CD4-positive, alpha-beta T cell treated with Interleukin-17A for 4 hours (primary cell): Measurements from ENCODE around the gene TMEM14B.
"Not testable (repeated sequence)": the region's sequence is repeated elsewhere in the genome, so short reads cannot be mapped to it uniquely, and the experiment has no call there.

ENCODE experiments used
- DNase-seq: peaks from one replicate; pipeline ENCODE4 v3.0.0-alpha.2; 2020; ENCODE audit warnings: mixed read lengths

Gene TMEM14B

GRCh38 chr6:10747251-10747972 lies at the start of gene TMEM14B:
Gene TMEM14B (plus strand): TSS chr6:10747805. CDS start chr6:10749246, 1,441 bp downstream.
- DNase-seq, result peak; percentile 100

DNA sequence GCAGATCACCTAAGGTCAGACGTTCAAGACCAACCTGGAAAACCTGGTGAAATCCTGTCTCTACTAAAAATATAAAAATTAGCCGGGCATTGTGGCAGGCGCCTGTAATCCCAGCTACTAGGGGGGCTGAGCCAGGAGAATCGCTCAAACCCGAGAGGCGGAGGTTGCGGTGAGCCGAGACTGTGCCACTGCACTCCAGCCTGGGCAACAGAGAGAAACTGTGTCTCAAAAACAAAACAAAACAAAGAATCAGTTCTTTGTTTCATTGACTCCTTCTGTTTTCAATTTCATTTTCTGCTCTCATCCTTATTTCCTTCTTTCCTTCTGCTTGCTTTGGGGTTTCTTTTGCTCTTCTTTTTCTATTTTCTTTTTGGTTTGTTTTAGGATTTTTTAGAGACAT lies 33.6 kb upstream of the TMEM14B start:
- DNase-seq, result no peak

- no peak for DNase-seq
Observed at GRCh38 chr6:10719296-10719963, 28.2 kb upstream of the TMEM14B start.

DNA sequence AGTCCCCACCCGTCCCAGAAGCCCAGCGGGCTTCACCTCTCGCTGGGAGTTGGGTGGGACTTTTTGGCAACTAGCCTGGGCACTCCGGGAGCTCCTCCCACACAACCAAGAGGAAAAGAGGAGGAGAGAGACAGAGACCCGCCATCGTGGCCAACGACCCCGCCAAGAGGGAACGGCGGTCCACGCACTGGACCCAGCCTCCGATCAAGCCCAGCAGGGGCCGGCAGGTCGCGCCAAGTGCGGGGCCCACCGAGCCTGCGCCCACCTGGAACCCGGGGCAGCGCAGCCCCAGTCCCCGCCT lies 27.7 kb upstream of the TMEM14B start:
- DNase-seq, result no peak

DNA sequence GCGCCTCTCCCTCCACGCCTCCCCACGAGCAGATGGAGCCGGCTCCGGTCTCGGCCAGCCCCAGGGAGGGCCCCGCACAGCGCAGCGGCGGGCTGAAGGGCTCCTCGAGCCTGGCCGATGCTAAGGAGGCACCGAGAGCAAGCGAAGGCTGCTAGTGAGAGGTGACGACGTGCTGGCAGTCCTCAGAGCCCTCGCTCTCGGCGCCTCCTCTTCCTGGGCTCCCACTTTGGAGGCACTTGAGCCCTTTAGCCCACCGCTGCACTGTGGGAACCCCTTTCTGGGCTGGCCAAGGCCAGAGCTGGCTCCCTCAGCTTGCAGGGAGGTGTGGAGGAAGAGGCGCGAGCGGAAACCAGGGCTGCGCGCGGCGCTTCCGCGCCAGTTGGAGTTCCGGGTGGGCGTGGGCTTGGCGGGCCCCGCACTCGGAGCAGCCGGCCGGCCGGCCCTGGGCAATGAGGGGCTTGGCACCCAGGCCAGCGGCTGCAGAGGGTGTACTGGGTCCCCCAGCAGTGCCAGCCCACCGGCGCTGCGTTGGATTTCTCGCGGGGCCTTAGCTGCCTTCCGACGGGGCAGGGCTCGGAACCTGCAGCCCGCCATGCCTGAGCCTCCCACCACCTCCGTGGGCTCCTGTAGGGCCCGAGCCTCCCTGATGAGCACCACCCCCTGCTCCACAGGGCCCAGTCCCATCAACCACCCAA lies 27.2 kb upstream of the TMEM14B start:
- DNase-seq, result peak; percentile 69

- DNase-seq, result not testable (repeated sequence)
Observed at GRCh38 chr6:10720960-10721849, 26.4 kb upstream of the TMEM14B start.

DNA sequence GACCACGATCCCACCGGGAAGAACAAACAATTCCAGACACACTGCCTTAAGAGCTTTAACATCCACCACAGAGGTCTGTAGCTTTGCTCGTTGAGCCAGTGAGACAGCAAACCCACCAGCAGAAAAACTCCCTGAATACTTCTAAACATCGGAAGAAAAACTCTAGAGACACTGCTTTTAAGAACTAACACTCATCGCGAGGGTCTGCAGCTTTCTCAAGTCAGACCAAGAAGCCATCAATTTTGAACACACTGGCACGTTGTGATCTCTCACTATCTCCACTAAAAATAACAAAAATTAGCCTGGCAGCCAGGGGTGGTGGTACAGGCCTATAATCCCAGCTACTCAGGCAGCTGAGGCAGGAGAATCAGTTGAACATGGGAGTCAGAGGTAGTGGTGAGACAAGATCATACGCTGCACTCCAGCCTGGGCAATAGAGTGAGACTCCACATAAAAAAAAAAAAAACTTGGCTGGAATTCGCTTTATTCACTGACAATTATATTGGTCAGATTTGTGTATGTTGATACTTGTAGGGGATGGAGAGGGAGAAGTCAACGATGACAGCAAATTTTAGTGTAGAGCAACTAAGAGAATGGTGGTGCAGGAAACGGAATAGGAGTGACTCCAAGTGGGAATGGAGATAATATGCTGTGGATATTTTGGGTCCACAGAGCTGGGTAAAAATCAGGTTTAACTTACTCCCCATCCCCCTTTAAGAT lies 25.6 kb upstream of the TMEM14B start:
- DNase-seq, result no peak

DNA sequence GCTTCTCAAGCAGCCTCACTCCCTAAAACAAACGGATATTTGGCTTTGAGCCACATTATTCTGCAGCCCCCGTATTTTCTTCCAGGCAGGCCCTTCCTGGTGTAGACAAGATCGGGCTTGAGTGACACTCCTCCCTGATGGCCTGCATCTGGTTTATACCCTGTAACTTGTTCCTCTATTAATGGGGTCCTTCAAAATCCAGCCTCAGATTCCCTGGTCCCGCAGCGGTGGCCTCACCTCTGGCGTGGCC lies 25.1 kb upstream of the TMEM14B start:
- peak; percentile 3 for DNase-seq

DNA sequence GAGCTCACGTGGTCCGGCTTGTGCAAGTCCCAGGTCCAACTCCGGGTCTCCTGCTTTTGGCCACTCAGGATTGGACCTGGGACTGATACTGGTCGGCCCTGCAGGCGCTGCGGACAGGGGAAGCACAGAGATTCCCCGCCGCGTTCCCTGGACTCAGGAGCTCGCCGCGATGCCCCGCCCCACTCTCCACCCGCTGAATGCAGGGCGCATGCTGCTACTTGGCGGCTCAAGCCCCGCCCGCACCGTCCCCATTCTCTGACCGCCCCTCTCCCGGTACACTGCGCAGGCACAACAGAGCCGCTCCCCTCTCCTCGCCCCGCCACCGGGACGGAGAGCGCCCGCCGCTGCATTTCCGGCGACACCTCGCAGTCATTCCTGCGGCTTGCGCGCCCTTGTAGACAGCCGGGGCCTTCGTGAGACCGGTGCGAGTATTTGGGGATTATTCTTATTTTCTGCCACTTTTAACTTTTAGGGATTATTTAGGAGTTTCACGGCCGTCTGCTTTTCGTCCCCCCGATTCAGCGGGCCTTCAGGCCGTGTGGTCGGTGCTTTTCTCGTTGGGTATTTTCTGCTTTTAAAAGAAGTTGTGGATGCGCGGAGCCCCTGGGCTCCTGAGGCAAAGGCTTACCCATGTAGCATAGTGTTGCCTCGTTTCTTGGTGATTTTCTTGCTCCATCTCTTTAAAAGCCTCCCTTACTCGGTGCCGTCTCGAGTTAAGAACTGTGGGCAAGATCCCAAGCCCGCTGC lies 24.6 kb upstream of the TMEM14B start, which contains the start of gene TMEM14C:
TMEM14C (plus strand) TSS at position 251 of the 747 bp plus-strand sequence. CDS start 1,544 bp downstream, outside the sequence.
- DNase-seq, result peak; percentile 92

DNA sequence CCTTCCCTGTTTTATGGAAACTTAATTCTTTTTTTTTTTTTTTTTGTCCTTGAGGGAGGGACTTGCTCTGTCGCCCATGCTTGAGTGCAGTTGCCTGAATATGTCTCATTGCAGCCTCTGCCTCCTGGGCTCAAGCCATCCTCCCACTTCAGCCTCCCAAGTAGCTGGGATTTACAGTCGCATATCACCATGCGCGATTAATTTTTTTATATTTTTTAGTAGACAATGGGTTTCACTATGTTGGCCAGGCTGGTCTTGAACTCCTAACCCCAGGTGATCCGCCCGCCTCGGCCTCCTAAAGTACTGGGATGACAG lies 24.1 kb upstream of the TMEM14B start:
- peak; percentile 14 for DNase-seq

GRCh38 chr6:10725044-10725443 lies 22.6 kb upstream of the TMEM14B start:
- DNase-seq, result no peak

- DNase-seq, result no peak
Observed at GRCh38 chr6:10725716-10726115, 21.9 kb upstream of the TMEM14B start.

DNA sequence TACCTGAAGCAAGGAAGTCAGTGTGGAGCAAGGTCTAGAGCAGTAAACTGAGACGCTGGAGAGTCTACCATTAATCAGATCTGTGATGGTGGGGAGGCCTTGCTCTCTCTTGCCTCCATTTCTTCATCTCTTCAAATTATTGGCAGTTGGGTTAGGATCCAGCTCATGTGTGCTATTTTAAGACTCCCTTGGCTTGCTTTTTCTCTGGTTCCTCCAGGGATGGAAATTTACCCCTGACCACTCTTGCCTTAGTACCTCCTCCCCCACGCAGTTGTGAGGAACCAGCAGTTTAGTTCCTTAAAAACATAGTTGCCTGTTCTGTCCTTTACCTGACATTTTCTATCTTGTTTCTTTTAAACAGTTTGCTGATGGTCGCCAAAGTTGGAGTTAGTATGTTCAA lies 17.4 kb upstream of the TMEM14B start:
- DNase-seq, result no peak

- DNase-seq, result no peak
Observed at GRCh38 chr6:10733151-10733715, 14.4 kb upstream of the TMEM14B start.

DNA sequence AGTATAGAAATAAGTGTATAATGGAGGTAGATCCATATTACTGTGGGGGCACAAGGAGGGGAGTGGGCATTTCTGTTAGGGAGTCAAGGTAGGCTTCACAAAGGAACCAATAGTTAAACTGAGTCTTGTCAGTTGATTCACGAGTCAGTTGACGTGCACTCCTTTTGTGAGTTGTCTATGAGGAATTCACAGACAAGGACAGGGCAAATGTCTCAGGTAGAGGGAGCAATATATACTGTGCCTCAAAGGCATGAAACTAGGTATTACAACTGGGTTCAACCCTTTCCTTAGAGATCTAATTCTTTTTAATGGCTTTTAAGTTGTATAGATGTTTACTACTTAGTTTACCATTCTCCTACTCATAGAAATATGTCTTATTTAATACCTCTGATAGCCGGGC lies 13.7 kb upstream of the TMEM14B start:
- no peak for DNase-seq

- no peak for DNase-seq
Observed at GRCh38 chr6:10736731-10737130, 10.9 kb upstream of the TMEM14B start.

DNA sequence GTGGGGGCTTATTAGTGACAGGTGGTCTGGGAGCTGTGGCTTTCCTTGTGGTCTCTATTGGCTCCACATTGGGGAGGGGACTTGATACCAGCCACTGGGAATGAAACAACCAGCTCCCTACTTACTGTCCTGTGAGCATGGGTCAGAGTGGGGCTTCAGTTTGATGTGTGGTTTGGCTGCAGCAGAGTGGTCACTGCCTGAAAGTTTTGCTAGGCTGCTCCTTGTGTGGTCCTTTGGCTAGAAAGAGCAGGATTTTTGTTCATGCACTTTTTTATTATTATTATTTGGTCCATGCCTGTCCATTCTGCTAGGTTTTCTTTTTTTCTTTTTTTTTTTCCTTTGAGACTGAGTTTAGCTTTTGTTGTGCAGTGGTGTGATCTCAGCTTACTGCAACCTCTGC lies 7.5 kb upstream of the TMEM14B start:
- no peak for DNase-seq

DNA sequence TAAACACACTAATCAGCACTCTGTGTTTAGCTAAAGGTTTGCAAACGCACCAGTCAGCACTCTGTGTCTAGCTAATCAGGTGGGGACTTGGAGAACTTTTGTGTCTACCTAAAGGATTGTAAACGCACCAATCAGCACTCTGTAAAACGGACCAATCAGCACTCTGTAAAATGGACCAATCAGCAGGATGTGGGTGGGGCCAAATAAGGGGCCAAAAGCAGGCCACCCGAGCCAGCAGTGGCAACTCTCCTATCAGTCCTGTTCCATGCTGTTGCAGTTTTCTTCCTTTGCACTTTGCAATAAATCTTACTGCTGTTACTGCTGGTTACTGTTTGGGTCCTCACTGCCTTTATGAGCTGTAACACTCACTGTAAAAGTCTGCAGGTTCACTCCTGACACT lies 6.0 kb upstream of the TMEM14B start:
- not testable (repeated sequence) for DNase-seq

DNA sequence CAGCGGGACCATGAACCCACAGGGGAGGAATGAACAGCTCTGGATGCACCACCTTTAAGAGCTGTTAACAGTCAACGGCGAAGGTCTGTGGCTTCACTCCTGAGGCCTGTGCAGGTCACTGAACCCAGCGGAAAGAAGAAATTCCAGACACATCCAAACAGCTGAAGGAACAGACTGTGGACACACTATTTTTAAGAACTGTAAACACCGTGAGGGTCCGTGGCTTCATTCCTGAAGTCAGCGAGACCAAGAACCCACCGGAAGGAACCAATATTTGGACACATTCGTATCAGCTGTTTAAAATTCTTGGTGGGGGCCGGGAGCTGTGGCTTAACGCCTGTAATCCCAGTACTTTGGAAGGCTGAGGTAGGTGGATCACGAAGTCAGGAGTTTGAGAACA lies 5.4 kb upstream of the TMEM14B start:
- no peak for DNase-seq

GRCh38 chr6:10743515-10743914 lies 4.1 kb upstream of the TMEM14B start:
- no peak for DNase-seq

GRCh38 chr6:10745116-10745515 lies 2.5 kb upstream of the TMEM14B start:
- DNase-seq, result no peak

DNA sequence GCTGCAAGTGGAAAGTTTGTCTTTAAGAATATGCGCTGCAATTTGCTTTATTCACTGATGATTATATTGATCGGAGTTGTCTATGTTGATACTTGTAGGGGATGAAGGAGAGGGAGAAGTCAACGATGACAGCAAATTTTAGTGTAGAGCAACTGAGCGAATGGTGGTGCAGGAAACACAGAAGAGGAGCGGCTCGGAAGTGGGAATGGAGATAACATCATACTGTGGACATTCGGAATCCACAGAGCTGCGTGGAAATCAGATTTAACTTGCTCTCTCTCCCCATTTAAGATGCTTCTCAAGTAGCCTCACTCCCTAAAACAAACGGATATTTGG lies 722 bp upstream of the TMEM14B start:
- DNase-seq, result no peak
